HG02943 (cell line): ENCODE measurements around the gene PEAK3.

Experiments used
- ATAC-seq: cut with Tn5 transposase; IDR thresholded peaks from one replicate; pipeline ENCODE4 v1.9.1; 2021; ENCODE audit warnings: mild to moderate bottlenecking, low read depth, moderate library complexity; ENCODE audit not compliant: unreplicated experiment

Gene PEAK3

GRCh38 chr19:2317300-2317699 lies 35.3 kb upstream of the PEAK3 start:
- ATAC-seq, result no peak

- ATAC-seq, result no peak
These were observed 33.9 kb upstream of the PEAK3 start for GRCh38 chr19:2315818-2316353.

- no peak for ATAC-seq
These were observed 33.3 kb upstream of the PEAK3 start for GRCh38 chr19:2315121-2315817.

- ATAC-seq, result no peak
These were observed 31.0 kb upstream of the PEAK3 start for GRCh38 chr19:2312820-2313501.

GRCh38 chr19:2311093-2311492 lies 29.1 kb upstream of the PEAK3 start:
- ATAC-seq, result no peak

GRCh38 chr19:2309734-2310362 lies 27.9 kb upstream of the PEAK3 start:
- ATAC-seq, result no peak

- no peak for ATAC-seq
These were observed 26.2 kb upstream of the PEAK3 start, which contains the start of gene LINGO3 for GRCh38 chr19:2308114-2308556. Gene LINGO3, minus strand, starts transcription at chr19:2308154. Its CDS starts 16,378 bp downstream, at chr19:2291776.

GRCh38 chr19:2307518-2308012 lies 25.6 kb upstream of the PEAK3 start:
- no peak for ATAC-seq

- ATAC-seq, result no peak
These were observed 25.0 kb upstream of the PEAK3 start for GRCh38 chr19:2306971-2307370.

GRCh38 chr19:2306281-2306806 lies 24.4 kb upstream of the PEAK3 start:
- no peak for ATAC-seq

- no peak for ATAC-seq
These were observed 23.7 kb upstream of the PEAK3 start for GRCh38 chr19:2305452-2306280.

GRCh38 chr19:2303211-2303798 lies 21.3 kb upstream of the PEAK3 start:
- ATAC-seq, result no peak

- ATAC-seq, result no peak
These were observed 20.6 kb upstream of the PEAK3 start for GRCh38 chr19:2302319-2303210.

GRCh38 chr19:2300533-2300932 lies 18.6 kb upstream of the PEAK3 start:
- no peak for ATAC-seq

- no peak for ATAC-seq
These were observed 14.2 kb upstream of the PEAK3 start for GRCh38 chr19:2296141-2296540.

- no peak for ATAC-seq
These were observed 12.8 kb upstream of the PEAK3 start for GRCh38 chr19:2294687-2295335.

- no peak for ATAC-seq
These were observed 9.3 kb upstream of the PEAK3 start for GRCh38 chr19:2291185-2291751.
